ENCODE results near the gene CORO1C. TPM values are rescaled to one million over a fixed set of nuclear protein-coding genes. Genes with fewer than 3 reads are reported as not detected.

The CORO1C gene
- total and polyA plus RNA-seq, 9 of the 15 experiments (the other 6 are each of a cell fraction or from before 2014, with no cell fraction given) = 55.2 to 280 (median 150) TPM

DNA sequence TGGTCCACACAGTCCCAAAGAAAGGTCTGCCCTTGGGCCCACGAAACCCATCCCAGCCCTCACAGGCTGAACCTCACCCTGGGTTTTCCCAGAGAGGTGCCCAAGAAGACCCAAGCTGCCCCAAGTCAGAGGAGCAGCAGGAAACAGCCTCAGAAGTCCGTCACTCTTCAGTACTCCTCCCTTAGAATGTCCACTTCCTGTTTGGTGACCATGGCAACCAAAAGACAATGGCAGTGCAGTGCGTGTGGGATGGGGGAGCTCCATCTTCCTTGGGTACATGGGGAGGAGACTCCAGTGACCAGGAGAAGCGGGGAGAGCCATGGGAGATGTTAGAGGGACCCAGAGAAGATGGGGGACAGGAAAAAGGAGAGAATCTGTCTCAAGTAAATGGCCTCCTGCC is 108.9 kb downstream of the CORO1C start:
- H3K36me3 ChIP-seq (ENCODE audit: control insufficient read depth, insufficient read depth, low read length) = no peaks in the 10 kb centered on the region
- BruUV-seq (replicated peaks) = no TSS peak
- H3K4me2 ChIP-seq (ENCODE audit: insufficient read depth, low read length) = no peak overlapping the region
- peaks cover 22 to 27% of the 10 kb centered on the region in 2 experiments for H3K4me1 ChIP-seq (replicated peaks in 1 of 2; ENCODE audit: control insufficient read depth in 2 of 2, insufficient read depth in 2 of 2, low read length in 2 of 2)
- no peak overlapping the region; the same call in 2 of the 3 replicates for H3K27ac ChIP-seq (ENCODE audit: extremely low read depth, low read depth, low read length)
- no peaks in the 10 kb centered on the region for H3K79me2 ChIP-seq (ENCODE audit: control insufficient read depth, insufficient read depth, low read length)
- no peaks in the 10 kb centered on the region for H4K20me1 ChIP-seq (replicated peaks; ENCODE audit: control insufficient read depth, insufficient read depth, low read length)
- no peak overlapping the region for H3K4me3 ChIP-seq
- H3K9me1 ChIP-seq (ENCODE audit: control insufficient read depth, insufficient read depth, low read length) = no peaks in the 10 kb centered on the region
- intact Hi-C loops (cut with micrococcal nuclease) (no loop called here), in situ Hi-C loops (cut with MboI) (no loop called here)
- H2AFZ ChIP-seq (ENCODE audit: low read depth, low read length) = peak overlapping the region; percentile 37
- no peaks in the 10 kb centered on the region for H3K27me3 ChIP-seq (ENCODE audit: control insufficient read depth in 2 of 2, insufficient read depth in 2 of 2, low read length in 2 of 2)
- WGBS (ENCODE audit: insufficient coverage, low coverage, missing lambda C conversion rate) = 13% methylated on average over 3 of the region's 4 CpGs
- peak overlapping the region in 1 of 2 experiments; percentile 71; a peak in 2 of 4 replicates for H3K9ac ChIP-seq (ENCODE audit: insufficient read depth in 1 of 2, low read depth in 2 of 2, low read length in 2 of 2)
- ATAC-seq (peak; percentile 57), FAIRE-seq (peak; percentile 42), DNase-seq (ENCODE audit: extremely low read depth in 1 of 4, low spot score in 3 of 4) (peak in 3 of 4 experiments; percentile 36 to 53 (median 47))
- POLR2A ChIA-PET = no interaction called here
- CTCF ChIA-PET (ENCODE audit: low intra/inter-chr PET ratio) = no interaction called here
- H3K9me3 ChIP-seq (replicated peaks; ENCODE audit: control insufficient read depth, insufficient read depth, low read depth, low read length) = no peaks in the 10 kb centered on the region
- TF ChIP-seq LEF1 (IDR thresholded peaks at IDR 0.05) (no peak), ZKSCAN3 (CRISPR knock-in tag; IDR thresholded peaks at IDR 0.05) (no peak), ZNF239 (CRISPR knock-in tag; IDR thresholded peaks at IDR 0.05) (no peak), L3MBTL2 (IDR thresholded peaks at IDR 0.05) (no peak), ZNF75A (CRISPR knock-in tag; IDR thresholded peaks at IDR 0.05) (no peak), SOX6 (IDR thresholded peaks at IDR 0.05) (0 out of 2 replicates have a peak, but pooled peaks have one; percentile 19), KDM4B (IDR thresholded peaks at IDR 0.05; ENCODE audit: borderline replicate concordance in 2 of 2, low read depth in 1 of 2) (no peak), ZNF316 (IDR thresholded peaks at IDR 0.05) (no peak), ZNF324 (CRISPR knock-in tag; IDR thresholded peaks at IDR 0.05) (no peak), EGR1 (conservative IDR thresholded peaks at IDR 0.05) (no peak), FOXK2 (conservative IDR thresholded peaks at IDR 0.05 in 1 of 2, IDR thresholded peaks at IDR 0.05 in 1 of 2; ENCODE audit: low read depth in 2 of 2) (no peak), CBX5 (IDR thresholded peaks at IDR 0.05; ENCODE audit: borderline replicate concordance, low read depth) (no peak), ZFX (CRISPR knock-in tag; IDR thresholded peaks at IDR 0.05) (no peak), ATF7 (IDR thresholded peaks at IDR 0.05) (no peak)
- TF ChIP-seq, protein P1, sequence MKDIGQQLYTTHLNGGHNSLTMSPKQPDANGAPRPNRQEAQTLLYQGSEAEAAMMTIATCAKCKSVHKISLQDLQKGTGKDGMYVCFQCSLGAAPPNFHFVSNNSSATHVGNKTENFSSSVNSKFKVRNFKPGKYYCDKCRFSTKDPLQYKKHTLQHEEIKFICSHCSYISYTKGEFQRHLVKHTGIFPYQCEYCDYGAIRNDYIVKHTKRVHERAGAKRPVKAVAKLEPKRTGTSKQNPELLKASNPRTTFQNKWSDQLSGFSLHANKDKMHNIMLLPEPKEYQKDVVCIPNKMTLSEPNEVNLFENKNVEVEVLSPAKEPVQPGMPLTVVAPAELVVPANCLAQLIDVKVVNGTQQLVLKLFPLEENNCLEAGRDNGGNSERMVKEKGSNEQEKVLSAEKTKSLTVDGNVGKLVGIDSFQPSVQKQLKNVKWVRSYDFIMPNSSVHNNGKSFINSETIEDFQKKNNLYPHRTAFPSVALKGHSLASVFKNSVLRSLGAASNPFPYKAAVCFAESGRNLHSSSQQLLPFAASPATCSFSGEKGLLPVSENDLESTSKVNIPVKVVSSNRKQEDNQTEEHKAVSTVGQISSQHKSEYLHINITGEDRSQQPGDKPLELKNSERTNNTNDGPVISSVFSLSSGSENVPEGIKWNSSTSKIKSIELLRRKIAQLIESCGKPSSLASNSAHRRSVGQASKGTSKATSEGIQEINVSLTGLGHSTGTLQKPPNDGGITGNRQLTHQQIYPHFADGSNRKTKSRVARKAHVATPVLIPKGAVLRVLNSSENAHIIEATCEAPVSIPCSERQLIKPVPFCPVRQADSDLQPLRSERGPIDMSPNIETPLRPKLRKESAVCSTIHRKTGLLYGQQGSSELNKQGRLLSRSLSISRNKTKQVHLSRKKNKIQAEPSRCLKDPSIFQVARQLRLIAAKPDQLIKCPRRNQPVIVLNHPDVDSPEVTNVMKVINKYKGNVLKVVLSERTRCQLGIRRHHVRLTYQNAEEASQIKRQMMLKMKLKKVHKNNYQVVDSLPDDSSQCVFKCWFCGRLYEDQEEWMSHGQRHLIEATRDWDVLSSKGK (CRISPR knock-in tag; IDR thresholded peaks at IDR 0.05) = no peak
- TF ChIP-seq, protein P2, sequence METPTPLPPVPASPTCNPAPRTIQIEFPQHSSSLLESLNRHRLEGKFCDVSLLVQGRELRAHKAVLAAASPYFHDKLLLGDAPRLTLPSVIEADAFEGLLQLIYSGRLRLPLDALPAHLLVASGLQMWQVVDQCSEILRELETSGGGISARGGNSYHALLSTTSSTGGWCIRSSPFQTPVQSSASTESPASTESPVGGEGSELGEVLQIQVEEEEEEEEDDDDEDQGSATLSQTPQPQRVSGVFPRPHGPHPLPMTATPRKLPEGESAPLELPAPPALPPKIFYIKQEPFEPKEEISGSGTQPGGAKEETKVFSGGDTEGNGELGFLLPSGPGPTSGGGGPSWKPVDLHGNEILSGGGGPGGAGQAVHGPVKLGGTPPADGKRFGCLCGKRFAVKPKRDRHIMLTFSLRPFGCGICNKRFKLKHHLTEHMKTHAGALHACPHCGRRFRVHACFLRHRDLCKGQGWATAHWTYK (CRISPR knock-in tag; IDR thresholded peaks at IDR 0.05) = no peak
- TF ChIP-seq, protein P3, sequence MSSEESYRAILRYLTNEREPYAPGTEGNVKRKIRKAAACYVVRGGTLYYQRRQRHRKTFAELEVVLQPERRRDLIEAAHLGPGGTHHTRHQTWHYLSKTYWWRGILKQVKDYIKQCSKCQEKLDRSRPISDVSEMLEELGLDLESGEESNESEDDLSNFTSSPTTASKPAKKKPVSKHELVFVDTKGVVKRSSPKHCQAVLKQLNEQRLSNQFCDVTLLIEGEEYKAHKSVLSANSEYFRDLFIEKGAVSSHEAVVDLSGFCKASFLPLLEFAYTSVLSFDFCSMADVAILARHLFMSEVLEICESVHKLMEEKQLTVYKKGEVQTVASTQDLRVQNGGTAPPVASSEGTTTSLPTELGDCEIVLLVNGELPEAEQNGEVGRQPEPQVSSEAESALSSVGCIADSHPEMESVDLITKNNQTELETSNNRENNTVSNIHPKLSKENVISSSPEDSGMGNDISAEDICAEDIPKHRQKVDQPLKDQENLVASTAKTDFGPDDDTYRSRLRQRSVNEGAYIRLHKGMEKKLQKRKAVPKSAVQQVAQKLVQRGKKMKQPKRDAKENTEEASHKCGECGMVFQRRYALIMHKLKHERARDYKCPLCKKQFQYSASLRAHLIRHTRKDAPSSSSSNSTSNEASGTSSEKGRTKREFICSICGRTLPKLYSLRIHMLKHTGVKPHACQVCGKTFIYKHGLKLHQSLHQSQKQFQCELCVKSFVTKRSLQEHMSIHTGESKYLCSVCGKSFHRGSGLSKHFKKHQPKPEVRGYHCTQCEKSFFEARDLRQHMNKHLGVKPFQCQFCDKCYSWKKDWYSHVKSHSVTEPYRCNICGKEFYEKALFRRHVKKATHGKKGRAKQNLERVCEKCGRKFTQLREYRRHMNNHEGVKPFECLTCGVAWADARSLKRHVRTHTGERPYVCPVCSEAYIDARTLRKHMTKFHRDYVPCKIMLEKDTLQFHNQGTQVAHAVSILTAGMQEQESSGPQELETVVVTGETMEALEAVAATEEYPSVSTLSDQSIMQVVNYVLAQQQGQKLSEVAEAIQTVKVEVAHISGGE (CRISPR knock-in tag; IDR thresholded peaks at IDR 0.05) = peak in 1 of 3 experiments; percentile 73; a peak in 2 of 6 replicates
